Astrocyte of the hippocampus (primary cell): Measurements from ENCODE around the gene FYTTD1.
A peak's percentile ranks its signal among the peaks of the same experiment; 100 is the strongest.

ENCODE experiments used
- DNase-seq: peaks from one replicate; pipeline ENCODE4 v3.0.0; 2011; ENCODE audit warnings: low read depth, low spot score

FYTTD1 gene

DNA sequence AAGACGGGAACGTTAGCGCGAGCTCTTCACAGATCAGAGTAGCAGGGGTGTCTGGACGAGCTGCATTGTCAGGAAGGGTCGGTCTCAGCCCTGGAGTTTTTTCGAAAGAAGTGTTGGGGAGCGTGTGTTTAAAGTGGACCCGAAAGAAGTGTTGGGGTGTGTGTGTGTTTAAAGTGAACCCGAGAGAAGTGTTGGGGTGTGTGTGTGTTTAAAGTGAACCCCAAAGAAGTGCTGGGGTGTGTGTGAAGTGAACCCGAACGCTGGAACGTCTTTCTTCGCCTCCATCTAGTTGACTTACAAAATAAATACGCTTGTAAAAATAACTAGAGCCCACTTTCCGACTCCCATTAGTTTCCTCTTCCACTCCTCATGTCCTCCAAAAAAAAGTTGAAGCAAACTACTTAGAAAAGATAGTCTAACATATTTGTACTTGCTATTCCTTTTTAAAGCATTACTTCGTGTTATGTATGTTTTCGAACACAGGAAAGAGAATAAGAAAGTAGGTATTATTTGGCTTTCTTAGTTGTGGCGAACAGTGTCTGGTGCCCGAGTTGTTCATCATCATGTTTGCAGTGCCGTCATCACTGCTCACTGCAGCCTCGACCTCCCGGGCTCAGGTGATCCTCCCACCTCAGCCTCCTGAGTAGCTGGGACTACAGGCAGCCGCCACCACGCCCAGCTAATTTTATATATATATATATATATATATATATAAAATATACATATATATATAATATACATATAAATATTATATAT lies 42.4 kb downstream of the FYTTD1 start:
- no peak for DNase-seq

- DNase-seq: no peak
These were observed 43.6 kb downstream of the FYTTD1 start for GRCh38 chr3:197793247-197793646.

GRCh38 chr3:197794115-197794514 lies 44.4 kb downstream of the FYTTD1 start:
- DNase-seq: no peak

- DNase-seq: no peak
These were observed 45.5 kb downstream of the FYTTD1 start for GRCh38 chr3:197795200-197795599.

GRCh38 chr3:197796087-197796486 lies 46.4 kb downstream of the FYTTD1 start:
- DNase-seq: no peak

- no peak for DNase-seq
These were observed 49.2 kb downstream of the FYTTD1 start for GRCh38 chr3:197798863-197799262.

DNA sequence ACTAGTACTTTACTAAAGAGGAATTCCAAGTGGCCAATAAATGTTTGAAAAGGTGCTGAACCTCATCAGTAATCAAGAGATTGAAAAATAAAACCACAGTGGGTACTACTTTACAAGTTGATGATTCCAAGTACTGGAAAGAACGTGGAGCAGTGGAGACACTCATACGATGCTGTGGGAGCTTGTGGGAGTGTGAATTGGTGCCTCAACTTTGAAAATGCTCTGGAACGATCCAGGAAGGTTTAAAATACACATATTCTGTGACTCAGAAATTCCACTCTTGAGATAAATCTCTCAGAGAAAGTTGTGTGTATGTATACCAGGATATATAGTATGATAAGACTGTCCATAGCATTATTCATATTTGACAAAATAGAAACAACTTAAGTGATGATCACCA lies 50.7 kb downstream of the FYTTD1 start:
- no peak for DNase-seq

DNA sequence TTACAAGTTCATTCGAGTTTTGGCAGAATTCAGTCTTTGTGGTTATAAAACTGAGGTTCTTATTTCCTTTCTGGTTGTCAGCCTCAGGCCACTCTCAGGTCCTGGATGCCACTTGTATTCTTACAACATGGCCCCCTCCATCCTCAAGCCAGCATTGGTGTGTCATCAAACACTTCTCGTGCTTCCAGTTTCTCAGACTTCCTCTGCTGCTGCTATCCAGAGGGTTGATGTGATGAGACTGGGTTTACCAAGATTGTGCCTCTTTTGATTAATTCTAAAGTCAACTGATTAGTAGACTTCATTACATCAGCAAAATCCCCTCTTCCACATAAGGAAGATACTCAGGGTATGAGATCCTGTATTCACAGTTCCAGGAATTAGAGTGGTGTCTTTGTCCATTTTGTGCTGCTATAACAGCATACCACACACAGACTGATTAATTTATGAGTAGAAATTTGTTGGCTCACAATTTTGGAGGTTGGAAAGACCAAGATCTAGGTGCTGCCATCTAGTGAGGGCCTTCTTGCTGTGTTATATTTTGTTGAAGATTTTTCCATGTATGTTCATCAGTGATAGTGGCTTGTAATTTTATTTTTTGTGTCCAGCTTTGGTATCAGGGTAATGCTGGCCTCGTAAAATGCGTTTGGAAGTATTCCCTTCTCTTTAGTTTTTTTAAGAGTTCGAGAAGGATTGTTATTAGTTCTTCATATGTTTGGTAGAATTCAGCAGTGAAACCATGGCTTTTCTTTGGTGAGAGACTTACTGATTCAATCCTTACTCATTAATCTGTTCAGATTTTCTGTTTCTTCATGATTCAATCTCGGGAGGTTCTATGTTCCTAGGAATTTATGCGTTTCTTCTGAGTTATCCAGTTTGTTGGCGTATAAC lies 52.5 kb downstream of the FYTTD1 start:
- no peak for DNase-seq

GRCh38 chr3:197802779-197803459 lies 53.2 kb downstream of the FYTTD1 start:
- DNase-seq: no peak

- no peak for DNase-seq
These were observed 54.8 kb downstream of the FYTTD1 start for GRCh38 chr3:197804511-197804910.

GRCh38 chr3:197807969-197808587 lies 58.4 kb downstream of the FYTTD1 start:
- peak; percentile 45 for DNase-seq

- DNase-seq: peak; percentile 68
These were observed 59.8 kb downstream of the FYTTD1 start for GRCh38 chr3:197809356-197810020.

DNA sequence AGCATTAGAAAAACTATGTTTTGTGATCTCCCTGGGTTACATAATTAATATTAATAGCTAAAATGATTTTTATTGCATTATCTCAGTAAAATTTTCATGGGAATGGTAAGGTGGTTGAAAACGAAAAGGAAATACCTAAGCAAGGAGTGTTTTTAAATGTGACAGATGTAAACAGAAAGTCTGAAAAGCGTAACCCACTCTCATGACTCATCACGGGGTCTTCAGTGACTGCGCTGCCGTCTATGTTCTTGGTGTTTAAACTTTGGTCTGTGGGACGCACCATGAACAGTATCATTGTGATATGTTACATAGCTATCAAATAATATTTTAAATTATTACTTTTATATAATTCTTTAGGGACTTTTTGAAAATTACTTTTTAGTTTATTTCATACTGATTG lies 61.2 kb downstream of the FYTTD1 start:
- no peak for DNase-seq

DNA sequence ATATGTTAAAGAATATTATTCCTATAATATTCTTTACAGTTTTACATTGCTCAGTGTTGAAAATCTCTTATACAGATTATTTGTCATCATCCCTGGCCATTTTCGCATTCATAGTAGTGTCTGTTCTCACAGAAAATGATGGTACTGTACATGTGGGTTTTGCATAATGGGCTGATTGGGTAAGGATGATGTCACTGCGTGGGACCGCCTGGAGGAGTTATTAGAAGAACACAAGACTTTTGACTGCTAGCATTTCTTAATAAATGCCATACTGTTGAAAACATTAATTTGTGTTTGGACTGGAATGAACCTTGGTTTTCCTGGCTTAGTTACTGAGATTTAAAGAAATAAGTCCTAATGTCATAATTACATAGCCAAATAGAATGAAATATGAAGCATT lies 61.7 kb downstream of the FYTTD1 start:
- peak; percentile 50 for DNase-seq

- DNase-seq: no peak
These were observed 64.7 kb downstream of the FYTTD1 start for GRCh38 chr3:197814372-197814771.

DNA sequence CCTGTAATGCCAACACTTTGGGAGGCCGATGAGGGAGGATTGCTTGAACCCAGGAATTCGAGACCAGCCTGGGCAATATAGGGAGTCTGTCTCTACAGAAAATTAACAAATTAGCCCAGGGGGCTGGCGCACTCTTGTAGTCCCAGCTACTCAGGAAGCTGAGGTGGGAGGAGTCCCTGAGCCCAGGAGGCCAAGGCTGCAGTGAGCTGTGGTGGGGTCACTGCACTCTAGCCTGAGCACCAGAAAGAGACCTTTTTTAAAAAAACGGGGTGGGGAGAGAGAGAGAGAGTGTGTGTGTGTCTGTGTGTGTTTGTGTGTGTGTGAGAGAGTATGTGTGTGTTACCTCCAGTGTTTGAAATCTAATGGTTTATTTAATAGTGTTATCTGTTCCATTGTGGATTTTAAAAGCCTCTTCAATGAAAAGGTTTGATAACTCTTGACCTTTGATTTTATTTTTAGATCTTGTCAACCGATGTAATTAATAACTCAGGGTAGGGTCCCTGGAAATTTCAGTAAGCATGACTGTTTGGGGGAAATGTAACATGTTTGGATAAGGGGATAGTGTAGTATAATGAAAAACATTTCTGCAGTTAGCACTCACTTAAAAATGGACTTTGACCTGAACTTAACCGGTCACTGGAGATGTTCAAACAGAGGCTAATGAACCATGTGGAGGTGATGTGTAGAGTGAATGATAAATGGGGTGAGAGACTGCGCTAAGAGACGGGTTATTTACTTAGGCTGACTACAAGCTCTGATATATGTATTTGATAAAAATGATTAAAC lies 71.1 kb downstream of the FYTTD1 start:
- DNase-seq: no peak

DNA sequence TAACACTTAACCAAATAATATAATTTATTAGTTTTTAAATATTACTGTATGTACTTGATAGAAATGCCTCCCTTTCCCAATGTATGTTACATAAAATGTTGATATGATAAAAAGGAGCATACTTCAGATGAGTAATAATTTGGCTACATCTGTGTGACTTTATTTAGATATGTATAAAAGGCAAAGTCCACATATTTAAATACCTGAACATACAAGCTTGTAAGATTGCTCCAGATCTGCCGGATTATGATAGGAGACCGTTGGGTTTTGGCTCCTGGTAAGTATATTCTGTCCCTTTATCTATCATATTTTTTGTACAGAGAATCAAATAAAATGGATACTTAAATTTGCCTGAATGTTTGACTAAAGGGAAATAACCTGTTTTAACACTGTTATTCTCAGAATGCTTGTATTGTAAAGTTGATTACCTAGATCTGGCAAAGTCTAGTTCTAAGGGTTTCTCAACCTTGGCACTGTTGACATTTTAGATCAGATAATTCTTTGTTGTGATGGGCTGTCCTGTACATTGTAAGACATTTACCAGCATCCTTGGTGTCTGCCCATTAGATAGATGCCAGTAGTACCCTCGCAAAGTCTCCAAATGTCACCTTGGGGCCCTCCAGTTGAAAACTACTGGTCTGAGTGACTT lies 79.8 kb downstream of the FYTTD1 start:
- no peak for DNase-seq

GRCh38 chr3:197830308-197830966 lies 80.8 kb downstream of the FYTTD1 start:
- DNase-seq: no peak

- no peak for DNase-seq
These were observed 81.3 kb downstream of the FYTTD1 start for GRCh38 chr3:197830967-197831313.
